Thoracic aorta (tissue), 2 donors: ENCODE data around the gene INHBE. TPM values are rescaled to one million over a fixed set of nuclear protein-coding genes. Genes with fewer than 3 reads are reported as not detected.
"Not testable (repeated sequence)": the region's sequence is repeated elsewhere in the genome, so short reads cannot be mapped to it uniquely, and the experiment has no call there.

ENCODE experiments used
- ATAC-seq: fragments of 150-250 bp; one replicate; pipeline ENCODE4 v1.8.0; 2017; ENCODE audit warnings: low read depth; ENCODE audit not compliant: insufficient number of reproducible peaks, low FRiP score
- DNase-seq: peaks from one replicate; pipeline ENCODE4 v3.0.0-alpha.2; 2020; ENCODE audit warnings: low spot score
- H3K27ac ChIP-seq, 2 donors: fragments of 200-600 bp; sonication (generic); 1 replicate in 1 of 2; 2 replicates in 1 of 2; pipeline ENCODE4 v1.5.1; 2016; ENCODE audit warnings: mild to moderate bottlenecking in 2 of 2, moderate library complexity in 2 of 2
- H3K27me3 ChIP-seq: fragments of 200-600 bp; sonication (generic); replicated peaks from 2 replicates; pipeline ENCODE4 v1.6.0; 2016; ENCODE audit warnings: mild to moderate bottlenecking; ENCODE audit not compliant: insufficient read depth
- H3K36me3 ChIP-seq: fragments of 200-600 bp; sonication (generic); one replicate; pipeline ENCODE4 v1.5.1; 2016
- H3K4me1 ChIP-seq, 2 donors: fragments of 200-600 bp; sonication (generic); 1 replicate in 1 of 2; 2 replicates in 1 of 2; pipeline versions ENCODE4 v1.5.1 to v1.6.0; 2016; ENCODE audit warnings: low read depth in 2 of 2, mild to moderate bottlenecking in 1 of 2; ENCODE audit not compliant: control insufficient read depth in 1 of 2
- H3K4me3 ChIP-seq: fragments of 200-600 bp; sonication (generic); 2 replicates; pipeline ENCODE4 v1.5.1; 2016; ENCODE audit warnings: mild to moderate bottlenecking
- H3K9me3 ChIP-seq: fragments of 200-600 bp; sonication (generic); 2 replicates; pipeline ENCODE4 v1.5.1; 2016
- CTCF ChIP-seq: fragments of 200-600 bp; sonication (generic); IDR thresholded peaks from one replicate; pipeline ENCODE4 v1.5.1; 2019; ENCODE audit warnings: antibody characterized with exemption
- total RNA-seq, 2 donors: library from RNA; depleted of rRNA; stranded (reverse); fragments of >200 nt; gene quantifications; one replicate each; pipeline versions ENCODE4 v1.1.0 to v1.2.3, GENCODE V29; 2016

The INHBE gene
- total RNA-seq, 2 donors from 2014 or later, result not detected

- TF ChIP-seq CTCF, result no peak
- H3K27ac ChIP-seq, result no peak overlapping the region
- no peaks in the 10 kb centered on the region for H3K9me3 ChIP-seq
- H3K27me3 ChIP-seq, result no peaks in the 10 kb centered on the region
- no peak for ATAC-seq
- no peak for DNase-seq
- H3K4me1 ChIP-seq, result peaks cover 0 to 10% of the 10 kb centered on the region in 2 donors
- H3K4me3 ChIP-seq, result no peak overlapping the region
- no peaks in the 10 kb centered on the region for H3K36me3 ChIP-seq
These were observed 13.2 kb upstream of the INHBE start for GRCh38 chr12:57441846-57442427.

- DNase-seq, H3K4me3 ChIP-seq, H3K9me3 ChIP-seq, H3K36me3 ChIP-seq, H3K4me1 ChIP-seq, ATAC-seq, H3K27ac ChIP-seq, H3K27me3 ChIP-seq: not testable (repeated sequence)
These were observed 10.8 kb upstream of the INHBE start for GRCh38 chr12:57444337-57444736.

- Histone ChIP-seq H3K4me1 (no peaks in the 10 kb centered on the region), H3K9me3 (no peaks in the 10 kb centered on the region), H3K27ac (no peak overlapping the region), H3K36me3 (no peaks in the 10 kb centered on the region), H3K4me3 (no peak overlapping the region), H3K27me3 (no peaks in the 10 kb centered on the region)
- ATAC-seq, result no peak
- no peak for DNase-seq
- no peak for TF ChIP-seq CTCF
These were observed 10.4 kb upstream of the INHBE start for GRCh38 chr12:57444744-57445143.

- Histone ChIP-seq H3K9me3 (no peaks in the 10 kb centered on the region), H3K27ac (no peak overlapping the region), H3K36me3 (no peaks in the 10 kb centered on the region), H3K4me3 (no peak overlapping the region), H3K4me1 (peaks cover under 1 to 8% of the 10 kb centered on the region in 2 donors), H3K27me3 (no peaks in the 10 kb centered on the region)
- no peak for TF ChIP-seq CTCF
- no peak for ATAC-seq
- no peak for DNase-seq
These were observed 8.7 kb upstream of the INHBE start for GRCh38 chr12:57446292-57446960.

GRCh38 chr12:57448669-57449068 is 6.4 kb upstream of the INHBE start:
- H3K27ac ChIP-seq, result no peak overlapping the region
- ATAC-seq, result no peak
- no peak overlapping the region for H3K4me3 ChIP-seq
- no peaks in the 10 kb centered on the region for H3K36me3 ChIP-seq
- peaks cover 9 to 27% of the 10 kb centered on the region in 2 donors for H3K4me1 ChIP-seq
- no peak for TF ChIP-seq CTCF
- H3K27me3 ChIP-seq, result no peaks in the 10 kb centered on the region
- no peaks in the 10 kb centered on the region for H3K9me3 ChIP-seq
- DNase-seq, result no peak
